SK-N-MC (cell line): Measurements from ENCODE around the gene MLYCD.

Experiments
- EZH2 ChIP-seq: fragments of 200-600 bp; sonication (generic); IDR thresholded peaks from one replicate; pipeline ENCODE4 v1.6.1; 2017; ENCODE audit warnings: antibody characterized with exemption
- FOXP2 ChIP-seq: optimal IDR thresholded peaks from 2 replicates; pipeline ENCODE3; 2011; ENCODE audit warnings: mild to moderate bottlenecking, moderate library complexity; ENCODE audit not compliant: insufficient read depth; ENCODE audit errors: extremely low read length, control extremely low read depth
- POLR2AphosphoS5 ChIP-seq: IDR thresholded peaks from 2 replicates; pipeline ENCODE4 v1.6.1; 2012; ENCODE audit warnings: mild to moderate bottlenecking, low read depth, low read length, borderline replicate concordance

- no peak for TF ChIP-seq EZH2
- TF ChIP-seq POLR2AphosphoS5: no peak
- no peak for TF ChIP-seq FOXP2
Observed at GRCh38 chr16:83939266-83939855, 40.4 kb downstream of the MLYCD start.
